ENCODE data around the gene RAB31. TPM values are rescaled to one million over a fixed set of nuclear protein-coding genes. Genes with fewer than 3 reads are reported as not detected.

Gene RAB31
- total and polyA plus RNA-seq, 4 experiments from 2014 or later: 0.07 to 1.8 (median 1.4) TPM

DNA sequence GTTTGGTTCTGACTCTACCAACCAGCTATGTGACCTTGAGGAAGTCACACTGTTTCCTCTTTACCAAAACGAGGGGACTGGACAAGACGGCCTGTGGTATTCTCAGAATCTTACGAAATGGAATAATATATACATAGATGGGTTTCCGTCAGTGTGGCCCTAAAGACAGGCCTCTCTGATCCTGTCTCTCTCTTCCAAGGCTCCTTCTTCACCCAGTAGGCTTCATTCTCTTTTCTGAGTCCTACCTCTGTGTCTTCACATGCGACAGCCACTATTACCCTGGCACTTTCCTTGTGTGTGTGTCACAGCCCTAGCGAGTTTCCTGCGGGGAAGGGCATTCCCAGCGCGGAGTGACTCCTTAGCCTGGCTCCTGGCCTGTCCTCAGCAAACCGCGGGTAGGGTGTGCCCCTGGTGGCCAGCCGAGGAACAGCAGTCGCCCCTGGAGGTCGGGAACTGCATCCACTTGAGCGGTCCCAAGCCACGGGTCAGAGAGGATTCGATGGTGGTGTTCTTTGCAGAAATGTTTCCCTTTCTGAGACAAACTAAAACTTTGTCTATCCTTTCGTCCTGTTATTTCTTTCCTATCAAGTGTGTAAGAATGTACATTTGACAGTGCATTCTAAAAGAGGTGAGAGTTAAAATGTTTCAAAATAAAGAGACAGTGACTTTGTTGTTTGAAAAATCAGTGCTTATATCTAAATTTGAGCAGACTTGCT lies 63.3 kb downstream of the RAB31 start:
- H3K27me3 Mint-ChIP-seq: peaks cover 16 to 28% of the 10 kb centered on the region in 2 donors
- H3K36me3 ChIP-seq (ENCODE audit: insufficient read depth, low read length): no peaks in the 10 kb centered on the region
- intact Hi-C loops (cut with micrococcal nuclease): no loop called here
- H3K9me3 Mint-ChIP-seq: peaks cover 0 to 7% (median 0%) of the 10 kb centered on the region in 8 donors
- no peak overlapping the region for H3K27ac ChIP-seq (ENCODE audit: low read depth, low read length)
- no peak overlapping the region for H3K27ac Mint-ChIP-seq
- no peaks in the 10 kb centered on the region for H3K4me1 Mint-ChIP-seq
- no peaks in the 10 kb centered on the region for H3K36me3 Mint-ChIP-seq
- H3K4me3 Mint-ChIP-seq: no peak overlapping the region
- H3K9me3 ChIP-seq (ENCODE audit: control insufficient read depth in 1 of 2, low read length in 2 of 2): no peaks in the 10 kb centered on the region
- H3K4me3 ChIP-seq (ENCODE audit: low read length in 2 of 2): no peak overlapping the region
- no peaks in the 10 kb centered on the region for H3K4me1 ChIP-seq (ENCODE audit: insufficient read depth, low read length)
- POLR2A ChIA-PET (ENCODE audit: partially characterized antibody): no interaction called here
- peak in 3 of 5 donors; percentile 5 to 13 (median 12) for DNase-seq
- no peaks in the 10 kb centered on the region for H3K27me3 ChIP-seq (ENCODE audit: insufficient read depth, low read length)
- CTCF ChIA-PET (ENCODE audit: partially characterized antibody): no interaction called here

DNA sequence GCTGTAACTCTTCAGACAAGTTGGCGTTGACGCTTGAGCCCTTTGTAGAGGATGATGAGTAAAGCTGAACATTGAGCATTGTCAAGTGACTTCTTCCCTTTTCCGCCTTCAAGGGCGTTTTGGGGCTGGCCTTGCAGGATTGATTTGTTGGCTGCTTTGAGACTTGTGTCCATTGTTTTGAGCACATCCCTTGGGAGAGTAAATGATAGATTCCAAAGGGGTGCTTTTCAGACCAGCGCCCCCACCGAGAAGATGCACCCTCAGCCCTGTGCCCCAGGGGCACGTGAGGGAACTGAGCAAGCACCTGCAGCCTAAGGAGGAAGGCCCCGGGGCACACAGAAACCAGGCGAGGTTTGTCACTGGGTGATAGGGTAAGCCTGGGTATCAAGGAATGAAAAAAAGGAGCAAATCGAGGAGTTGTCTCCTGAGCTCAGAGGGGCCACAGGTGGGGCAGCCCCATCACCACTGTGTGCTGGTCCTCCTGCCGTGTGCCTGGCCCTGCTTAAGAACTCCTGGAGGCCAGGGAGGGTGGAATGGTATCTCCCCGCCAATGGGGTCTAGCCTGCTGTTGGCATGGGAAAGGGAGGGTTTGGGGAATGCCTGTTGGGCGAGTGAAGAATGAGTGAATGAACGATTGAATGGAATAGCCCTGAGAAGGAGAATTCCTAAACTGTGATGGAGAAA lies 64.0 kb downstream of the RAB31 start:
- no peaks in the 10 kb centered on the region for H3K27me3 ChIP-seq (ENCODE audit: insufficient read depth, low read length)
- Mint-ChIP-seq H3K4me1 (no peaks in the 10 kb centered on the region), H3K4me3 (no peak overlapping the region), H3K36me3 (no peaks in the 10 kb centered on the region), H3K27ac (no peak overlapping the region), H3K9me3 (peaks cover 0 to 7% (median 0%) of the 10 kb centered on the region in 8 donors), H3K27me3 (peaks cover 17 to 28% of the 10 kb centered on the region in 2 donors)
- no peak for DNase-seq
- ChIA-PET POLR2A (ENCODE audit: partially characterized antibody) (no interaction called here), CTCF (ENCODE audit: partially characterized antibody) (no interaction called here)
- intact Hi-C loops (cut with micrococcal nuclease): no loop called here
- no peak overlapping the region for H3K27ac ChIP-seq (ENCODE audit: low read depth, low read length)
- no peak overlapping the region for H3K4me3 ChIP-seq (ENCODE audit: low read length in 2 of 2)
- no peaks in the 10 kb centered on the region for H3K36me3 ChIP-seq (ENCODE audit: insufficient read depth, low read length)
- no peaks in the 10 kb centered on the region for H3K4me1 ChIP-seq (ENCODE audit: insufficient read depth, low read length)
- H3K9me3 ChIP-seq (ENCODE audit: control insufficient read depth in 1 of 2, low read length in 2 of 2): no peaks in the 10 kb centered on the region

- H3K36me3 ChIP-seq (ENCODE audit: insufficient read depth, low read length): no peaks in the 10 kb centered on the region
- Mint-ChIP-seq H3K36me3 (no peaks in the 10 kb centered on the region), H3K27ac (no peak overlapping the region), H3K27me3 (peaks cover 15 to 24% of the 10 kb centered on the region in 2 donors), H3K9me3 (peaks cover 0 to 10% (median 0%) of the 10 kb centered on the region in 8 donors), H3K4me3 (no peak overlapping the region), H3K4me1 (no peaks in the 10 kb centered on the region)
- ChIA-PET CTCF (ENCODE audit: partially characterized antibody) (no interaction called here), POLR2A (ENCODE audit: partially characterized antibody) (no interaction called here)
- H3K27ac ChIP-seq (ENCODE audit: low read depth, low read length): no peak overlapping the region
- no peak for DNase-seq
- no peaks in the 10 kb centered on the region for H3K27me3 ChIP-seq (ENCODE audit: insufficient read depth, low read length)
- H3K4me1 ChIP-seq (ENCODE audit: insufficient read depth, low read length): no peaks in the 10 kb centered on the region
- no peaks in the 10 kb centered on the region for H3K9me3 ChIP-seq (ENCODE audit: control insufficient read depth in 1 of 2, low read length in 2 of 2)
- intact Hi-C loops (cut with micrococcal nuclease): no loop called here
- no peak overlapping the region for H3K4me3 ChIP-seq (ENCODE audit: low read length in 2 of 2)
These were observed 65.0 kb downstream of the RAB31 start for GRCh38 chr18:9772847-9773677.

GRCh38 chr18:9774150-9774549 lies 66.0 kb downstream of the RAB31 start:
- Histone ChIP-seq H3K36me3 (ENCODE audit: insufficient read depth, low read length) (no peaks in the 10 kb centered on the region), H3K27me3 (ENCODE audit: insufficient read depth, low read length) (no peaks in the 10 kb centered on the region), H3K9me3 (ENCODE audit: control insufficient read depth in 1 of 2, low read length in 2 of 2) (no peaks in the 10 kb centered on the region), H3K4me3 (ENCODE audit: low read length in 2 of 2) (no peak overlapping the region), H3K27ac (ENCODE audit: low read depth, low read length) (no peak overlapping the region), H3K4me1 (ENCODE audit: insufficient read depth, low read length) (no peaks in the 10 kb centered on the region)
- ChIA-PET POLR2A (ENCODE audit: partially characterized antibody) (no interaction called here), CTCF (ENCODE audit: partially characterized antibody) (interaction anchor here (1.1 kb wide), 1 partner anchor 24 kb away, joined by 3 read pairs; no protein-coding TSS in a partner anchor)
- Mint-ChIP-seq H3K4me1 (no peaks in the 10 kb centered on the region), H3K4me3 (no peak overlapping the region), H3K36me3 (no peaks in the 10 kb centered on the region), H3K27ac (no peak overlapping the region), H3K9me3 (peaks cover 0 to 10% (median 0%) of the 10 kb centered on the region in 8 donors), H3K27me3 (peaks cover 15 to 22% of the 10 kb centered on the region in 2 donors)
- DNase-seq: no peak
- intact Hi-C loops (cut with micrococcal nuclease): no loop called here

GRCh38 chr18:9775178-9775577 lies 67.1 kb downstream of the RAB31 start:
- Histone ChIP-seq H3K9me3 (ENCODE audit: control insufficient read depth in 1 of 2, low read length in 2 of 2) (no peaks in the 10 kb centered on the region), H3K4me3 (ENCODE audit: low read length in 2 of 2) (no peak overlapping the region), H3K36me3 (ENCODE audit: insufficient read depth, low read length) (no peaks in the 10 kb centered on the region), H3K27ac (ENCODE audit: low read depth, low read length) (no peak overlapping the region), H3K27me3 (ENCODE audit: insufficient read depth, low read length) (no peaks in the 10 kb centered on the region), H3K4me1 (ENCODE audit: insufficient read depth, low read length) (no peaks in the 10 kb centered on the region)
- DNase-seq: no peak
- ChIA-PET POLR2A (ENCODE audit: partially characterized antibody) (no interaction called here), CTCF (ENCODE audit: partially characterized antibody) (no interaction called here)
- intact Hi-C loops (cut with micrococcal nuclease): no loop called here
- no peak overlapping the region for H3K4me3 Mint-ChIP-seq
- peaks cover 0 to 10% (median 0%) of the 10 kb centered on the region in 8 donors for H3K9me3 Mint-ChIP-seq
- H3K36me3 Mint-ChIP-seq: no peaks in the 10 kb centered on the region
- H3K27me3 Mint-ChIP-seq: peaks cover 15 to 17% of the 10 kb centered on the region in 2 donors
- H3K27ac Mint-ChIP-seq: no peak overlapping the region
- H3K4me1 Mint-ChIP-seq: no peaks in the 10 kb centered on the region

DNA sequence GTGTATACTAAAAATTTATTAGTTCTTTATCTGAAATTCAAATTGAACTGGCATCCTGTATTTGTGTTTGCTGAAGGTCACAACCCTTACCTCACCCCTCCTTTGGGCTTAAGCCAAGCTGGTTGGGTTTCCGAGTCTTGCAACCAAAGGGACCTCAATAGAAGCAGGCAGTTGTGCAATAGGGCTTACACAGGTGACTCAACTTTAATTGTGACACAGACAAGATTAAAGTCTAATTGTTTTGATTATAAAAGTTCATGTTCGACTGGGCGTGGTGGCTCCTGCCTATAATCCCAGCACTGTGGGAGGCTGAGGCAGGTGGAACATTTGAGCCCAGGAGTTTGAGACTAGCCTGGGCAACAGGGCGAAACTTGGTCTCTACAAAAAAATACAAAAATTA lies 71.5 kb downstream of the RAB31 start:
- Histone ChIP-seq H3K4me1 (ENCODE audit: insufficient read depth, low read length) (no peaks in the 10 kb centered on the region), H3K4me3 (ENCODE audit: low read length in 2 of 2) (no peak overlapping the region), H3K36me3 (ENCODE audit: insufficient read depth, low read length) (no peaks in the 10 kb centered on the region), H3K27me3 (ENCODE audit: insufficient read depth, low read length) (no peaks in the 10 kb centered on the region), H3K9me3 (ENCODE audit: control insufficient read depth in 1 of 2, low read length in 2 of 2) (no peaks in the 10 kb centered on the region), H3K27ac (ENCODE audit: low read depth, low read length) (no peak overlapping the region)
- Mint-ChIP-seq H3K4me3 (no peak overlapping the region), H3K9me3 (peaks cover 0 to 4% (median 0%) of the 10 kb centered on the region in 8 donors), H3K27ac (no peak overlapping the region), H3K4me1 (no peaks in the 10 kb centered on the region), H3K36me3 (no peaks in the 10 kb centered on the region), H3K27me3 (peaks cover 6 to 10% of the 10 kb centered on the region in 2 donors)
- no peak for DNase-seq
- POLR2A ChIA-PET (ENCODE audit: partially characterized antibody): no interaction called here
- CTCF ChIA-PET (ENCODE audit: partially characterized antibody): no interaction called here
- intact Hi-C loops (cut with micrococcal nuclease): no loop called here

All from CD4-positive, alpha-beta memory T cell (primary cell).